HG03139 (cell line): Measurements from ENCODE around the gene LEAP2.
A peak's percentile ranks its signal among the peaks of the same experiment; 100 is the strongest.

Experiments used
- ATAC-seq: cut with Tn5 transposase; IDR thresholded peaks from one replicate; pipeline ENCODE4 v1.9.1; 2021; ENCODE audit not compliant: unreplicated experiment

LEAP2 gene

GRCh38 chr5:132873119-132873929 is at the start of gene LEAP2:
TSS of gene LEAP2 (plus strand) at chr5:132873668. CDS start at chr5:132873695, 27 bp downstream.
- ATAC-seq: no peak

- no peak for ATAC-seq
Observed at GRCh38 chr5:132824426-132824825, 49.0 kb upstream of the LEAP2 start.

GRCh38 chr5:132825033-132825833 is 48.2 kb upstream of the LEAP2 start:
- ATAC-seq: no peak

- ATAC-seq: no peak
Observed at GRCh38 chr5:132825834-132826391, 47.6 kb upstream of the LEAP2 start.

- ATAC-seq: no peak
Observed at GRCh38 chr5:132826424-132827082, 46.9 kb upstream of the LEAP2 start.

GRCh38 chr5:132827943-132828673 is 45.4 kb upstream of the LEAP2 start:
- no peak for ATAC-seq

- ATAC-seq: no peak
Observed at GRCh38 chr5:132828846-132829494, 44.5 kb upstream of the LEAP2 start.

GRCh38 chr5:132829742-132830435 is 43.6 kb upstream of the LEAP2 start:
- ATAC-seq: peak; percentile 62

- ATAC-seq: peak; percentile 42
Observed at GRCh38 chr5:132830436-132831094, 42.9 kb upstream of the LEAP2 start, which contains the start of gene SHROOM1. TSS of gene SHROOM1 (minus strand) at chr5:132830647. CDS start at chr5:132826140, 4,507 bp downstream.

GRCh38 chr5:132831095-132831860 is 42.2 kb upstream of the LEAP2 start:
- no peak for ATAC-seq

GRCh38 chr5:132832612-132833011 is 40.9 kb upstream of the LEAP2 start:
- no peak for ATAC-seq

GRCh38 chr5:132834057-132834456 is 39.4 kb upstream of the LEAP2 start:
- ATAC-seq: no peak

- ATAC-seq: no peak
Observed at GRCh38 chr5:132836852-132837251, 36.6 kb upstream of the LEAP2 start.

- ATAC-seq: no peak
Observed at GRCh38 chr5:132837868-132838267, 35.6 kb upstream of the LEAP2 start.

- no peak for ATAC-seq
Observed at GRCh38 chr5:132838516-132839282, 34.8 kb upstream of the LEAP2 start.

- no peak for ATAC-seq
Observed at GRCh38 chr5:132839426-132840301, 33.8 kb upstream of the LEAP2 start.
